Sigmoid colon (tissue), 7 donors: ENCODE measurements around the gene PDCD11. TPM values are rescaled to one million over a fixed set of nuclear protein-coding genes. Genes with fewer than 3 reads are reported as not detected.

Experiments
- DNase-seq: peaks from one replicate; pipeline ENCODE4 v3.0.0-alpha.2; 2019
- H3K27ac ChIP-seq, 4 donors: fragments of 200-600 bp; sonication (generic); one replicate each; pipeline ENCODE4 v1.5.1; 2016 to 2019; ENCODE audit warnings: mild to moderate bottlenecking in 1 of 4
- H3K27me3 ChIP-seq, 3 donors: fragments of 200-600 bp; sonication (generic); one replicate each; pipeline ENCODE4 v1.5.1; 2019; ENCODE audit warnings: mild to moderate bottlenecking in 1 of 3
- H3K36me3 ChIP-seq, 4 donors: fragments of 200-600 bp; sonication (generic); one replicate each; pipeline ENCODE4 v1.5.1; 2016 to 2019
- H3K4me1 ChIP-seq, 4 donors: fragments of 200-600 bp; sonication (generic); one replicate each; pipeline ENCODE4 v1.5.1; 2017 to 2019
- H3K4me3 ChIP-seq, 4 donors: fragments of 200-600 bp; sonication (generic); one replicate each; pipeline ENCODE4 v1.5.1; 2017 to 2019; ENCODE audit warnings: mild to moderate bottlenecking in 2 of 4, moderate library complexity in 1 of 4
- H3K9me3 ChIP-seq, 4 donors: fragments of 200-600 bp in 3 of 4; sonication (generic) in 3 of 4; one replicate each; pipeline versions ENCODE4 v1.5.1 to v1.6.1; 2013 to 2019
- CTCF ChIP-seq, 4 experiments: fragments of 450-650 bp in 3 of 4; fragments of 200-600 bp in 1 of 4; IDR thresholded peaks; one replicate each; pipeline ENCODE4 v1.5.1; 2016 to 2019; ENCODE audit warnings: antibody characterized with exemption in 4 of 4, mild to moderate bottlenecking in 3 of 4, moderate library complexity in 2 of 4
- EP300 ChIP-seq, 4 donors: sonication (generic); formaldehyde crosslinking; IDR thresholded peaks; one replicate each; pipeline ENCODE4 v1.6.1; 2017; ENCODE audit warnings: antibody characterized with exemption in 4 of 4
- POLR2A ChIP-seq, 2 donors: fragments of 450-650 bp; IDR thresholded peaks; one replicate each; pipeline ENCODE4 v1.6.1; 2016; ENCODE audit warnings: antibody characterized with exemption in 2 of 2, mild to moderate bottlenecking in 2 of 2, moderate library complexity in 2 of 2
- POLR2AphosphoS5 ChIP-seq, 4 donors: sonication (generic); formaldehyde crosslinking; IDR thresholded peaks; one replicate each; pipeline ENCODE4 v1.6.1; 2017; ENCODE audit warnings: antibody characterized with exemption in 4 of 4
- WGBS, 2 donors: extraction: QIAGEN DNeasy Blood & Tissue Kit; methylation state at CpG; one replicate each; pipeline ENCODE4 v1.1.7; 2013; 5-methylcytosine and 5-hydroxymethylcytosine counted together
- intact Hi-C: fragments of 100-400 bp; cut with DNase I; formaldehyde crosslinking; loops from one replicate; pipeline ENCODE4 v1.15.1; 2023
- polyA plus RNA-seq, 3 donors: library from polyadenylated mRNA; stranded (reverse); fragments of 200-250 nt; gene quantifications; one replicate each; pipeline ENCODE4 v1.2.3, GENCODE V29; 2013
- total RNA-seq, 4 donors: library from RNA; depleted of rRNA; stranded (reverse); fragments of >200 nt; gene quantifications; one replicate each; pipeline ENCODE4 v1.1.0, GENCODE V29; 2016
- donor health status: healthy with polysubstance abuse.
- donor health status: Bipolar disorder and iron deficiency.
- donor health status: healthy.

PDCD11 gene
- total and polyA plus RNA-seq, 7 donors, result 3.2 to 24.0 (median 11.8) TPM

GRCh38 chr10:103373544-103373943 lies 22.9 kb upstream of the PDCD11 start:
- DNase-seq, result no peak
- Histone ChIP-seq H3K36me3 (peaks cover 5 to 46% (median 17%) of the 10 kb centered on the region in 4 donors), H3K27ac (no peak overlapping the region), H3K4me3 (no peak overlapping the region), H3K9me3 (no peaks in the 10 kb centered on the region), H3K4me1 (peaks cover 0 to 21% (median 18%) of the 10 kb centered on the region in 4 donors), H3K27me3 (no peaks in the 10 kb centered on the region)
- TF ChIP-seq EP300 (IDR thresholded peaks at IDR 0.05) (no peak), POLR2AphosphoS5 (IDR thresholded peaks at IDR 0.05) (no peak), CTCF (IDR thresholded peaks at IDR 0.05) (no peak), POLR2A (IDR thresholded peaks at IDR 0.05) (no peak)
- intact Hi-C loops, result no loop called here
- 77 to 86% methylated on average over 3 of the region's 3 CpGs for WGBS, 2 donors

- intact Hi-C loops, result no loop called here
- peaks cover 5 to 53% (median 17%) of the 10 kb centered on the region in 4 donors for H3K36me3 ChIP-seq
- TF ChIP-seq POLR2A (IDR thresholded peaks at IDR 0.05), result no peak
- TF ChIP-seq EP300 (IDR thresholded peaks at IDR 0.05), result no peak
- TF ChIP-seq CTCF (IDR thresholded peaks at IDR 0.05), result no peak
- no peak for TF ChIP-seq POLR2AphosphoS5 (IDR thresholded peaks at IDR 0.05)
Observed at GRCh38 chr10:103374263-103374662, 22.2 kb upstream of the PDCD11 start.

GRCh38 chr10:103382769-103383168 lies 13.7 kb upstream of the PDCD11 start:
- intact Hi-C loops, result no loop called here
- Histone ChIP-seq H3K27ac (no peak overlapping the region), H3K4me3 (no peak overlapping the region), H3K36me3 (peaks cover 5 to 94% (median 13%) of the 10 kb centered on the region in 4 donors), H3K4me1 (no peaks in the 10 kb centered on the region), H3K9me3 (no peaks in the 10 kb centered on the region), H3K27me3 (no peaks in the 10 kb centered on the region)
- TF ChIP-seq POLR2A (IDR thresholded peaks at IDR 0.05) (no peak), EP300 (IDR thresholded peaks at IDR 0.05) (no peak), POLR2AphosphoS5 (IDR thresholded peaks at IDR 0.05) (no peak), CTCF (IDR thresholded peaks at IDR 0.05) (no peak)
- WGBS, 2 donors, result 89 to 94% methylated on average over 5 of the region's 5 CpGs
- no peak for DNase-seq

More at GRCh38 chr10:103374263-103374662, 22.2 kb upstream of the PDCD11 start:
- Histone ChIP-seq H3K27me3 (no peaks in the 10 kb centered on the region), H3K4me3 (no peak overlapping the region), H3K9me3 (no peaks in the 10 kb centered on the region), H3K27ac (no peak overlapping the region), H3K4me1 (peaks cover 0 to 15% (median 11%) of the 10 kb centered on the region in 4 donors)
- whole genome bisulfite sequencing, 2 donors, result 21 to 74% methylated on average over 5 of the region's 5 CpGs
- DNase-seq, result no peak

- 90 to 91% methylated on average over 14 of the region's 14 CpGs for WGBS, 2 donors
- H3K27me3 ChIP-seq, result no peaks in the 10 kb centered on the region
- no peaks in the 10 kb centered on the region for H3K9me3 ChIP-seq
- peaks cover 14 to 49% (median 26%) of the 10 kb centered on the region in 4 donors for H3K36me3 ChIP-seq
- TF ChIP-seq CTCF (IDR thresholded peaks at IDR 0.05) (no peak), POLR2A (IDR thresholded peaks at IDR 0.05) (no peak), POLR2AphosphoS5 (IDR thresholded peaks at IDR 0.05) (no peak), EP300 (IDR thresholded peaks at IDR 0.05) (no peak)
- DNase-seq, result no peak
- intact Hi-C loops, result no loop called here
- H3K4me3 ChIP-seq, result no peak overlapping the region
- H3K4me1 ChIP-seq, result peaks cover 0 to 52% (median 37%) of the 10 kb centered on the region in 4 donors
- no peak overlapping the region for H3K27ac ChIP-seq
Observed at GRCh38 chr10:103394180-103394579, 2.2 kb upstream of the PDCD11 start.

GRCh38 chr10:103395754-103396066 lies 716 bp upstream of the PDCD11 start:
- TF ChIP-seq POLR2AphosphoS5 (IDR thresholded peaks at IDR 0.05), result no peak
- peaks cover 0 to 52% (median 37%) of the 10 kb centered on the region in 4 donors for H3K4me1 ChIP-seq
- 1 to 2% methylated on average over 11 of the region's 11 CpGs for WGBS, 2 donors
- peak overlapping the region; percentile 89 to 92 (median 90) for H3K27ac ChIP-seq
- no peak for DNase-seq
- H3K27me3 ChIP-seq, result no peaks in the 10 kb centered on the region
- peaks cover 13 to 49% (median 18%) of the 10 kb centered on the region in 4 donors for H3K36me3 ChIP-seq
- intact Hi-C loops, result no loop called here
- peak overlapping the region; percentile 72 to 96 (median 80) for H3K4me3 ChIP-seq
- H3K9me3 ChIP-seq, result no peaks in the 10 kb centered on the region
